ENCODE measurements around the gene IL25.

DNA sequence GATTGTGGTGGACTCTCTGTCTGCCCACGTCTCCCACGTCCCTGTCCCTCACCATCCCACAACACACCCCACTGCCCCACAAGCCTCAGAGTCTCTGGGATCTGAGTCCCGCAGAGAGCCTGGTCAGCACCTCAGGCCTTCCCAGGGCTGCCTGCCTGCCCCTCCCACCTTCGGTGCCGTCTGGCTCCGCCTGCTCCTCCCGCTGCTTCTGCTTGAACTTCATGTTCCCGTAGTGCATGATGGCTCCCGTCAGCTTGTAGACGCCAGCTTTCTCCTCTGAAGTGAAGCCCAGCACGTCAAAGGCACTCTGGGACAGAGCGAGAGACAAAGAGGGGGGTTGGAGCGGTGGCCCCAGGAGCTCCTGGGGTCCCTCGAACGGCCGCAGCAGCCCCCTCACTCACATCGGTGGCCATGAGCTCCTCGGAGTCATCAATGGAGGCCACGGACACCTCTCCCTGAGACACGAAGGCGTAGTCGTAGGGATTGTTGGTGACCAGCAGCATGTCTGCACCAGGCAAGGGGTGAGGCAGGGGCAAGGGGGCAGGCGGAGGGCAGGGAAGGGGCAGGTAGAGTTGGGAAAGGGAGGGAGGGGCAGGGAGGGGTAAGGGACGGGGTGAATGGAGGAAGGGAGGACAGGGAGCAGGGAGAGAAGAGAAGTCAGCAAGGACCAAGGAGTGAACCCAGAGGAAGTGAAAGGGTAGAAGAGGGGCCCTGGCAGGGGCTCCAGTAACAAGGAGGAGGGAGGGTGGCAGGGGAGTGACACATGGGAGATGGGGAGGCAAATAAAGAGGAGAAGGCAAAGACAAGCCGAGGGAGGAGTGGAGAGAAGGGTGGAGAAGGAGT lies 29.9 kb downstream of the IL25 start:
- TF ChIP-seq, protein P1, sequence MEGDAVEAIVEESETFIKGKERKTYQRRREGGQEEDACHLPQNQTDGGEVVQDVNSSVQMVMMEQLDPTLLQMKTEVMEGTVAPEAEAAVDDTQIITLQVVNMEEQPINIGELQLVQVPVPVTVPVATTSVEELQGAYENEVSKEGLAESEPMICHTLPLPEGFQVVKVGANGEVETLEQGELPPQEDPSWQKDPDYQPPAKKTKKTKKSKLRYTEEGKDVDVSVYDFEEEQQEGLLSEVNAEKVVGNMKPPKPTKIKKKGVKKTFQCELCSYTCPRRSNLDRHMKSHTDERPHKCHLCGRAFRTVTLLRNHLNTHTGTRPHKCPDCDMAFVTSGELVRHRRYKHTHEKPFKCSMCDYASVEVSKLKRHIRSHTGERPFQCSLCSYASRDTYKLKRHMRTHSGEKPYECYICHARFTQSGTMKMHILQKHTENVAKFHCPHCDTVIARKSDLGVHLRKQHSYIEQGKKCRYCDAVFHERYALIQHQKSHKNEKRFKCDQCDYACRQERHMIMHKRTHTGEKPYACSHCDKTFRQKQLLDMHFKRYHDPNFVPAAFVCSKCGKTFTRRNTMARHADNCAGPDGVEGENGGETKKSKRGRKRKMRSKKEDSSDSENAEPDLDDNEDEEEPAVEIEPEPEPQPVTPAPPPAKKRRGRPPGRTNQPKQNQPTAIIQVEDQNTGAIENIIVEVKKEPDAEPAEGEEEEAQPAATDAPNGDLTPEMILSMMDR (IDR thresholded peaks at IDR 0.05) = no peak
- TF ChIP-seq EP300 (IDR thresholded peaks at IDR 0.05) (no peak), POLR2A (IDR thresholded peaks at IDR 0.05) (no peak)
